K562 (cell line): Measurements from ENCODE around the gene DAPK1. TPM values are rescaled to one million over a fixed set of nuclear protein-coding genes. Genes with fewer than 3 reads are reported as not detected.

Experiments used
- ATAC-seq: fragments of 200-7000 bp; cut with Tn5 transposase; 3 replicates; pipeline ENCODE4 v1.9.1; 2020; ENCODE audit warnings: moderate library complexity
- BruUV-seq: library from RNA; stranded (reverse); fragments of 400-500 nt; replicated peaks from 2 replicates; lab custom pipeline; 2021; lab: Mats Ljungman, UMichigan
- CTCF ChIA-PET: fragments of 300-600 bp; formaldehyde crosslinking; extraction: SDS; loops from one replicate; lab custom pipeline; 2021; ENCODE audit warnings: low intra/inter-chr PET ratio; lab: Yijun Ruan, JAX
- POLR2A ChIA-PET: fragments of 300-600, 350-650 bp; sonication (Branson Sonifier 250); formaldehyde crosslinking; extraction: SDS; loops from one replicate; lab custom pipeline; 2021; ENCODE audit warnings: antibody characterized with exemption, inconsistent platforms; lab: Yijun Ruan, JAX
- DNase-seq, 4 experiments: peaks; one replicate each; pipeline versions ENCODE4 v3.0.0 to v3.0.0-alpha.2; 2011 to 2018; ENCODE audit warnings: low spot score in 3 of 4, mixed read lengths in 3 of 4; ENCODE audit errors: extremely low read depth in 1 of 4
- FAIRE-seq: peaks from 2 replicates; lab custom pipeline; 2011; peaks lifted over from hg19 to GRCh38; lab: Jason Lieb, UNC
- H2AFZ ChIP-seq: 2 replicates; pipeline ENCODE4 v1.6.0; 2011; ENCODE audit warnings: low read depth, low read length, control low read depth, inconsistent platforms
- H3K27ac ChIP-seq: fragments of 200-600 bp; 3 replicates; pipeline ENCODE4 v1.8.0; 2011; ENCODE audit warnings: low read depth, mild to moderate bottlenecking, control low read depth, inconsistent platforms, low read length, moderate library complexity, mixed read lengths; ENCODE audit errors: extremely low read depth
- H3K27me3 ChIP-seq, 2 experiments: fragments of 300-600 bp in 1 of 2; 2 replicates in 1 of 2; 3 replicates in 1 of 2; pipeline versions ENCODE4 v1.6.0 to v1.8.0; 2011; ENCODE audit warnings: inconsistent platforms in 2 of 2, low read length in 2 of 2, mild to moderate bottlenecking in 1 of 2, mixed read lengths in 1 of 2, moderate library complexity in 1 of 2; ENCODE audit not compliant: control insufficient read depth in 2 of 2, insufficient read depth in 2 of 2
- H3K36me3 ChIP-seq: fragments of 300-600 bp; 3 replicates; pipeline ENCODE4 v1.8.0; 2011; ENCODE audit warnings: mild to moderate bottlenecking, low read length, inconsistent platforms; ENCODE audit not compliant: control insufficient read depth, insufficient read depth
- H3K4me1 ChIP-seq, 2 experiments: fragments of 200-600 bp in 1 of 2; replicated peaks in 1 of 2; 2 replicates in 1 of 2; 3 replicates in 1 of 2; pipeline versions ENCODE4 v1.5.1 to v1.8.0; 2011; ENCODE audit warnings: inconsistent platforms in 2 of 2, low read length in 2 of 2, mild to moderate bottlenecking in 1 of 2, mixed read lengths in 1 of 2, moderate library complexity in 1 of 2; ENCODE audit not compliant: control insufficient read depth in 2 of 2, insufficient read depth in 2 of 2
- H3K4me2 ChIP-seq: 2 replicates; pipeline ENCODE4 v1.6.1; 2011; ENCODE audit warnings: low read length, control low read depth, inconsistent platforms, mixed read lengths; ENCODE audit not compliant: insufficient read depth
- H3K4me3 ChIP-seq: fragments of 200-600 bp; sonication (generic), shearing (Covaris generic); 2 replicates; pipeline ENCODE4 v1.5.1; 2016; ENCODE audit warnings: control low read depth, inconsistent platforms
- H3K79me2 ChIP-seq: fragments of 200-600 bp; 3 replicates; pipeline ENCODE4 v1.8.0; 2011; ENCODE audit warnings: low read length, inconsistent platforms; ENCODE audit not compliant: control insufficient read depth, insufficient read depth
- H3K9ac ChIP-seq, 2 experiments: 2 replicates each; pipeline versions ENCODE4 v1.6.0 to v1.6.1; 2011; ENCODE audit warnings: low read depth in 2 of 2, low read length in 2 of 2, control low read depth in 1 of 2, inconsistent platforms in 1 of 2, mild to moderate bottlenecking in 1 of 2, mixed read lengths in 1 of 2; ENCODE audit not compliant: insufficient read depth in 1 of 2
- H3K9me1 ChIP-seq: one replicate; pipeline ENCODE4 v1.6.0; 2011; ENCODE audit warnings: inconsistent platforms, mild to moderate bottlenecking, low read length, moderate library complexity; ENCODE audit not compliant: control insufficient read depth, insufficient read depth
- H3K9me3 ChIP-seq: replicated peaks from 2 replicates; pipeline ENCODE4 v1.5.1; 2011; ENCODE audit warnings: low read depth, low read length, inconsistent platforms; ENCODE audit not compliant: control insufficient read depth, insufficient read depth
- H4K20me1 ChIP-seq: replicated peaks from 2 replicates; pipeline ENCODE4 v1.6.1; 2011; ENCODE audit warnings: low read length, inconsistent platforms, mixed read lengths; ENCODE audit not compliant: control insufficient read depth, insufficient read depth
- BCOR ChIP-seq: fragments of 450-650 bp; IDR thresholded peaks from 2 replicates; pipeline ENCODE4 v1.6.1; 2016
- CBX2 ChIP-seq: fragments of 200-600 bp; sonication (generic); IDR thresholded peaks from one replicate; pipeline ENCODE4 v1.6.1; 2012; ENCODE audit warnings: mild to moderate bottlenecking, low read length, inconsistent platforms; ENCODE audit not compliant: insufficient read depth, poor library complexity, severe bottlenecking
- FOXA1 ChIP-seq: fragments of 450-650 bp; IDR thresholded peaks from 2 replicates; pipeline ENCODE4 v1.6.1; 2016; ENCODE audit warnings: mild to moderate bottlenecking, borderline replicate concordance
- MAFK ChIP-seq: IDR thresholded peaks from 2 replicates; pipeline ENCODE4 v1.6.1; 2011; ENCODE audit warnings: low read length, improper control_type of control experiment
- NCOA4 ChIP-seq: fragments of 450-650 bp; IDR thresholded peaks from 2 replicates; pipeline ENCODE4 v1.6.1; 2018; ENCODE audit warnings: mild to moderate bottlenecking; ENCODE audit not compliant: partially characterized antibody
- NONO ChIP-seq, 2 experiments: fragments of 200-400 bp in 1 of 2; fragments of 450-650 bp in 1 of 2; formaldehyde crosslinking in 1 of 2; IDR thresholded peaks; 2 replicates each; pipeline ENCODE4 v1.6.1; 2017; ENCODE audit warnings: low read depth in 2 of 2, mild to moderate bottlenecking in 2 of 2, moderate library complexity in 2 of 2, low read length in 1 of 2
- POU5F1 ChIP-seq: fragments of 150-350 bp; IDR thresholded peaks from 2 replicates; pipeline ENCODE4 v1.6.1; 2014; ENCODE audit warnings: borderline replicate concordance, low read length, low read depth, mild to moderate bottlenecking; ENCODE audit not compliant: partially characterized antibody
- RBM14 ChIP-seq: fragments of 200-400 bp; formaldehyde crosslinking; IDR thresholded peaks from 2 replicates; pipeline ENCODE4 v1.6.1; 2018; ENCODE audit warnings: low read depth, mild to moderate bottlenecking, low read length, moderate library complexity, borderline replicate concordance; ENCODE audit not compliant: insufficient read depth
- RBM15 ChIP-seq: fragments of 200-400 bp; formaldehyde crosslinking; IDR thresholded peaks from 2 replicates; pipeline ENCODE4 v1.6.1; 2018; ENCODE audit warnings: mild to moderate bottlenecking, low read length, moderate library complexity; ENCODE audit not compliant: insufficient read depth
- RHOXF2B ChIP-seq: fragments of 250-450 bp; sonication (Bioruptor Pico); conservative IDR thresholded peaks from 2 replicates; pipeline ENCODE4 v1.5.1; 2021
- SP2 ChIP-seq: IDR thresholded peaks from 2 replicates; pipeline ENCODE4 v1.6.1; 2011; ENCODE audit warnings: mild to moderate bottlenecking, low read depth, low read length, moderate library complexity; ENCODE audit not compliant: poor library complexity, severe bottlenecking; ENCODE audit errors: extremely low read depth
- ZNF57 ChIP-seq: fragments of 450-650 bp; formaldehyde crosslinking; IDR thresholded peaks from 2 replicates; pipeline ENCODE4 v1.4.0; 2020; ENCODE audit warnings: mild to moderate bottlenecking, moderate library complexity
- WGBS: fragments of 100-300 bp; shearing (Covaris generic); methylation state at CpG from one replicate; pipeline ENCODE4 v1.1.6; 2016; ENCODE audit warnings: low coverage, mixed read lengths; ENCODE audit not compliant: insufficient coverage; ENCODE audit errors: missing lambda C conversion rate; 5-methylcytosine and 5-hydroxymethylcytosine counted together
- in situ Hi-C: fragments of 300-500 bp; cut with MboI; formaldehyde crosslinking; loops from 4 replicates; pipeline ENCODE4 v1.15.0; 2018; ENCODE audit warnings: inconsistent platforms, mixed read lengths
- intact Hi-C: fragments of 100-400 bp; cut with micrococcal nuclease; formaldehyde crosslinking; loops from 2 replicates; pipeline ENCODE4 v1.14.2; 2022
- polyA plus RNA-seq, 8 experiments: library from polyadenylated mRNA; depleted of rRNA in 4 of 8; stranded (reverse) in 5 of 8; unstranded in 3 of 8; fragments of >200 nt; fragmentation: Nextera tagmentation in 2 of 8; fragmentation: Illumina TruSeq in 1 of 8; extraction: Ambion mirVana in 2 of 8; extraction: Trizol in 1 of 8; gene quantifications; 2 replicates each; pipeline versions ENCODE4 v1.2.1 to v1.2.3, GENCODE V29; 2011 to 2014; ENCODE audit warnings: inconsistent platforms in 1 of 8, missing spikeins in 1 of 8
- total RNA-seq, 7 experiments: library from RNA; depleted of rRNA in 6 of 7; stranded (reverse); fragments of >200 nt in 6 of 7; fragmentation: Illumina TruSeq in 2 of 7; extraction: Trizol in 2 of 7; gene quantifications; 2 replicates each; pipeline versions ENCODE4 v1.2.1 to v1.2.3, GENCODE V29; 2011 to 2021; ENCODE audit warnings: low replicate concordance in 1 of 7

The DAPK1 gene
- total and polyA plus RNA-seq, 9 of the 15 experiments (the other 6 are each of a cell fraction or from before 2014, with no cell fraction given) = 1.7 to 26.4 (median 15.8) TPM

DNA sequence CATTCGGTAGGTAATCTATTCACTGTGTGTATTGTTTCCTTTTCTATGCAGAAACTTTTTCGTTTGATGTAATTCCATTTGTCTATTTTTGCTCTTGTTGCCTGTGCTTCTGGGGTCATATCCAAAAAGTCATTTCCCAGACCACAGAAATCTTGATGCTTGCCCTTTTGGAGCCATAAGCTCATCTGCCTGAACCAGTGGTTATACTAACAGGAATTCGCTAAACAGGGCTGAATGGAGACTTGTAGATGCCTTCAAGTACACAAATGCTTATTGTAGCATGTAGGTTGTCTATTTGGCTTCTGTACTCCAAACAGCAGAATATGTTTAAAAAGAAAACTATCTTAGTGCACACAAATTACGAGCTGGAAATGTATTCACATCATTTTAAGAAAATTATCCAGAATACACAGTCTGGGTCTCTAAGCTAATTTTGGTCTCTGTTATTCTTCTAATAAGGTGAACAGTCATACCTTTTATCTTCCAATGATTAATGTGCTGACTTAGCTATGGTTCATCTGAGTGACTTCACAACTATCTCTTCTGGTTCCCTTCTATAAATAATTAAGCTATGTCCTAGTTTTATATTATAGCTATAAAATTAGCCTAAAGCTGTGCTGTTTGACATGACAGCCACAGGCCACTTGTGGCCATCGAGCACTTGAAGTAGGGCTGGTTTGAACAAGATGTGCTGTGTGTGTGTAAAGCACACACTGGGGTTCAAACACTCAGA lies 87.6 kb downstream of the DAPK1 start:
- Histone ChIP-seq H2AFZ (no peak overlapping the region), H3K27ac (no peak overlapping the region), H3K4me2 (no peak overlapping the region), H4K20me1 (peaks cover 4% of the 10 kb centered on the region; the same call in 1 of the 2 replicates), H3K36me3 (no peaks in the 10 kb centered on the region), H3K4me1 (peaks cover 0 to 19% of the 10 kb centered on the region in 2 experiments; a peak in 3 of 5 replicates), H3K27me3 (no peaks in the 10 kb centered on the region), H3K9me1 (no peaks in the 10 kb centered on the region), H3K9me3 (no peaks in the 10 kb centered on the region), H3K79me2 (peaks cover 10% of the 10 kb centered on the region), H3K9ac (no peak overlapping the region), H3K4me3 (no peak overlapping the region)
- ChIA-PET POLR2A (interaction anchor here (0.6 kb wide), 1 partner anchor 429 kb away, joined by 3 read pairs; no protein-coding TSS in a partner anchor), CTCF (no interaction called here)
- BruUV-seq = no TSS peak
- ATAC-seq (no peak), DNase-seq (no peak), FAIRE-seq (no peak)
- 55% methylated on average over 5 of the region's 5 CpGs for WGBS
- intact Hi-C loops (no loop called here), in situ Hi-C loops (no loop called here)
- TF ChIP-seq RHOXF2B (CRISPR knock-in tag) (no peak), CBX2 (no peak), FOXA1 (no peak), SP2 (no peak), NONO (IDR thresholded peaks at IDR 0.05; ENCODE audit: low read depth in 2 of 2, low read length in 1 of 2) (no peak), BCOR (no peak), RBM14 (no peak), POU5F1 (no peak), NCOA4 (no peak), RBM15 (no peak), MAFK (no peak), ZNF57 (CRISPR knock-in tag) (no peak)
